ENCODE measurements around the gene ID2.

GRCh38 chr2:8658064-8658862 lies 23.6 kb upstream of the ID2 start:
- TF ChIP-seq KLF10 (tag by site-specific recombination; IDR thresholded peaks at IDR 0.05) (no peak), ELK4 (IDR thresholded peaks at IDR 0.05; ENCODE audit: borderline replicate concordance, low read depth, low read length) (no peak), ZNF202 (tag by site-specific recombination; IDR thresholded peaks at IDR 0.05; ENCODE audit: borderline replicate concordance) (no peak), ZBTB11 (tag by site-specific recombination; conservative IDR thresholded peaks at IDR 0.05; ENCODE audit: low read depth) (no peak), TCF7L2 (IDR thresholded peaks at IDR 0.05; ENCODE audit: borderline replicate concordance, low read depth, low read length) (no peak)
- TF ChIP-seq, protein P1, sequence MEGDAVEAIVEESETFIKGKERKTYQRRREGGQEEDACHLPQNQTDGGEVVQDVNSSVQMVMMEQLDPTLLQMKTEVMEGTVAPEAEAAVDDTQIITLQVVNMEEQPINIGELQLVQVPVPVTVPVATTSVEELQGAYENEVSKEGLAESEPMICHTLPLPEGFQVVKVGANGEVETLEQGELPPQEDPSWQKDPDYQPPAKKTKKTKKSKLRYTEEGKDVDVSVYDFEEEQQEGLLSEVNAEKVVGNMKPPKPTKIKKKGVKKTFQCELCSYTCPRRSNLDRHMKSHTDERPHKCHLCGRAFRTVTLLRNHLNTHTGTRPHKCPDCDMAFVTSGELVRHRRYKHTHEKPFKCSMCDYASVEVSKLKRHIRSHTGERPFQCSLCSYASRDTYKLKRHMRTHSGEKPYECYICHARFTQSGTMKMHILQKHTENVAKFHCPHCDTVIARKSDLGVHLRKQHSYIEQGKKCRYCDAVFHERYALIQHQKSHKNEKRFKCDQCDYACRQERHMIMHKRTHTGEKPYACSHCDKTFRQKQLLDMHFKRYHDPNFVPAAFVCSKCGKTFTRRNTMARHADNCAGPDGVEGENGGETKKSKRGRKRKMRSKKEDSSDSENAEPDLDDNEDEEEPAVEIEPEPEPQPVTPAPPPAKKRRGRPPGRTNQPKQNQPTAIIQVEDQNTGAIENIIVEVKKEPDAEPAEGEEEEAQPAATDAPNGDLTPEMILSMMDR (tag by site-specific recombination; IDR thresholded peaks at IDR 0.05) = no peak
